Measurements from ENCODE around the gene SEMA6B. TPM values are rescaled to one million over a fixed set of nuclear protein-coding genes. Genes with fewer than 3 reads are reported as not detected.

Gene SEMA6B
- polyA plus RNA-seq, 1 donor: 66.0 TPM

- DNase-seq: no peak
Observed at GRCh38 chr19:4586691-4587090, 27.2 kb upstream of the SEMA6B start.

GRCh38 chr19:4586245-4586644 lies 26.8 kb upstream of the SEMA6B start:
- no peak for DNase-seq

GRCh38 chr19:4585556-4585955 lies 26.1 kb upstream of the SEMA6B start:
- DNase-seq: no peak

- DNase-seq: peak; percentile 75
Observed at GRCh38 chr19:4584670-4585460, 25.4 kb upstream of the SEMA6B start.

GRCh38 chr19:4583961-4584669 lies 24.6 kb upstream of the SEMA6B start:
- no peak for DNase-seq

GRCh38 chr19:4582980-4583842 lies 23.7 kb upstream of the SEMA6B start:
- DNase-seq: no peak

GRCh38 chr19:4581666-4582553 lies 22.4 kb upstream of the SEMA6B start:
- no peak for DNase-seq

GRCh38 chr19:4580961-4581665 lies 21.6 kb upstream of the SEMA6B start:
- DNase-seq: no peak

GRCh38 chr19:4580021-4580901 lies 20.8 kb upstream of the SEMA6B start:
- DNase-seq: no peak

GRCh38 chr19:4579389-4579788 lies 19.9 kb upstream of the SEMA6B start:
- DNase-seq: no peak

GRCh38 chr19:4578552-4579248 lies 19.2 kb upstream of the SEMA6B start:
- DNase-seq: no peak

- DNase-seq: no peak
Observed at GRCh38 chr19:4577020-4577782, 17.7 kb upstream of the SEMA6B start.

GRCh38 chr19:4576016-4576933 lies 16.8 kb upstream of the SEMA6B start:
- no peak for DNase-seq

- peak; percentile 72 for DNase-seq
Observed at GRCh38 chr19:4575267-4576015, 16.0 kb upstream of the SEMA6B start.

- DNase-seq: no peak
Observed at GRCh38 chr19:4573682-4574081, 14.2 kb upstream of the SEMA6B start.

GRCh38 chr19:4571305-4571917 lies 11.9 kb upstream of the SEMA6B start:
- DNase-seq: peak; percentile 67

- DNase-seq: no peak
Observed at GRCh38 chr19:4570916-4571304, 11.4 kb upstream of the SEMA6B start.

Measured in hindlimb muscle (tissue), 1 donor.